IMR-90 (cell line): ENCODE data around the gene HEPACAM. TPM values are rescaled to one million over a fixed set of nuclear protein-coding genes. Genes with fewer than 3 reads are reported as not detected.

ENCODE experiments used
- ATAC-seq: fragments of 200-7000 bp; cut with Tn5 transposase; 2 replicates; pipeline ENCODE4 v1.9.1; 2020; ENCODE audit warnings: low read depth, mild to moderate bottlenecking, moderate library complexity
- BruUV-seq: library from RNA; stranded (reverse); fragments of 400-500 nt; replicated peaks from 2 replicates; lab custom pipeline; 2021; lab: Mats Ljungman, UMichigan
- CTCF ChIA-PET: fragments of 300-600 bp; formaldehyde crosslinking; extraction: SDS; loops from one replicate; lab custom pipeline; 2021; ENCODE audit warnings: antibody characterized with exemption; lab: Yijun Ruan, JAX
- POLR2A ChIA-PET: fragments of 300-600 bp; sonication (Branson Sonifier 250); formaldehyde crosslinking; loops from one replicate; lab custom pipeline; 2022; ENCODE audit warnings: antibody characterized with exemption; ENCODE audit not compliant: unreplicated experiment; lab: Charles Lee
- DNase-seq: peaks from one replicate; pipeline ENCODE4 v3.0.0; 2013
- H2AFZ ChIP-seq: replicated peaks from 2 replicates; pipeline ENCODE3; 2013; ENCODE audit warnings: low read length, mild to moderate bottlenecking; ENCODE audit not compliant: poor library complexity
- H2AK5ac ChIP-seq: 2 replicates; pipeline ENCODE4 v1.6.1; 2013; ENCODE audit warnings: low read depth, low read length, inconsistent platforms
- H2AK9ac ChIP-seq: replicated peaks from 2 replicates; pipeline ENCODE3; 2013; ENCODE audit warnings: mild to moderate bottlenecking, low read depth, low read length, moderate library complexity; ENCODE audit not compliant: poor library complexity
- H2BK120ac ChIP-seq: 2 replicates; pipeline ENCODE4 v1.6.1; 2013; ENCODE audit warnings: low read depth, low read length, inconsistent platforms
- H2BK15ac ChIP-seq: 3 replicates; pipeline ENCODE4 v1.6.1; 2013; ENCODE audit warnings: low read depth, low read length, inconsistent platforms
- H2BK20ac ChIP-seq: 2 replicates; pipeline ENCODE4 v1.6.1; 2013; ENCODE audit warnings: low read depth, mild to moderate bottlenecking, inconsistent platforms, low read length, moderate library complexity
- H2BK5ac ChIP-seq: 2 replicates; pipeline ENCODE4 v1.6.1; 2013; ENCODE audit warnings: mild to moderate bottlenecking, low read depth, low read length, inconsistent platforms; ENCODE audit not compliant: poor library complexity, severe bottlenecking
- H3K14ac ChIP-seq: replicated peaks from 2 replicates; pipeline ENCODE4 v1.6.1; 2013; ENCODE audit warnings: low read depth, low read length, inconsistent platforms
- H3K18ac ChIP-seq: 2 replicates; pipeline ENCODE4 v1.6.1; 2013; ENCODE audit warnings: low read depth, low read length, control low read depth
- H3K23ac ChIP-seq: 2 replicates; pipeline ENCODE4 v1.6.1; 2013; ENCODE audit warnings: low read depth, low read length, inconsistent platforms
- H3K27ac ChIP-seq: 2 replicates; pipeline ENCODE4 v1.5.1; 2013; ENCODE audit warnings: mild to moderate bottlenecking, control low read depth, low read length; ENCODE audit not compliant: insufficient read depth
- H3K27me3 ChIP-seq: 2 replicates; pipeline ENCODE4 v1.6.1; 2013; ENCODE audit warnings: low read length; ENCODE audit not compliant: control insufficient read depth, insufficient read depth
- H3K36me3 ChIP-seq: 2 replicates; pipeline ENCODE4 v1.6.1; 2013; ENCODE audit warnings: low read length, mixed read lengths; ENCODE audit not compliant: control insufficient read depth, insufficient read depth
- H3K4ac ChIP-seq: 2 replicates; pipeline ENCODE4 v1.6.1; 2013; ENCODE audit warnings: low read depth, low read length, inconsistent platforms
- H3K4me1 ChIP-seq: 2 replicates; pipeline ENCODE4 v1.6.1; 2013; ENCODE audit warnings: low read length, mixed read lengths; ENCODE audit not compliant: control insufficient read depth, insufficient read depth
- H3K4me2 ChIP-seq: 2 replicates; pipeline ENCODE4 v1.6.1; 2013; ENCODE audit warnings: low read depth, mild to moderate bottlenecking, control low read depth, low read length, moderate library complexity
- H3K4me3 ChIP-seq: 2 replicates; pipeline ENCODE4 v1.5.1; 2013; ENCODE audit warnings: low read depth, mild to moderate bottlenecking, control low read depth, low read length, moderate library complexity; ENCODE audit not compliant: insufficient read depth
- H3K56ac ChIP-seq: 2 replicates; pipeline ENCODE4 v1.6.1; 2013; ENCODE audit warnings: low read length, inconsistent platforms; ENCODE audit not compliant: insufficient read depth; ENCODE audit errors: extremely low read depth
- H3K79me1 ChIP-seq, 2 experiments: 2 replicates each; pipeline ENCODE4 v1.6.1; 2013; ENCODE audit warnings: low read length in 2 of 2, inconsistent platforms in 1 of 2, low read depth in 1 of 2
- H3K9ac ChIP-seq: 2 replicates; pipeline ENCODE4 v1.6.1; 2013; ENCODE audit warnings: low read depth, low read length, control low read depth
- H3K9me1 ChIP-seq: 2 replicates; pipeline ENCODE4 v1.6.1; 2013; ENCODE audit warnings: low read length, inconsistent platforms; ENCODE audit not compliant: insufficient read depth
- H3K9me3 ChIP-seq: 2 replicates; pipeline ENCODE4 v1.6.1; 2013; ENCODE audit warnings: low read length; ENCODE audit not compliant: control insufficient read depth, insufficient read depth
- H4K20me1 ChIP-seq: 2 replicates; pipeline ENCODE4 v1.6.1; 2013; ENCODE audit warnings: low read length, inconsistent platforms; ENCODE audit not compliant: insufficient read depth
- H4K5ac ChIP-seq: 2 replicates; pipeline ENCODE4 v1.6.1; 2013; ENCODE audit warnings: mild to moderate bottlenecking, low read depth, low read length, control low read depth
- H4K8ac ChIP-seq, 2 experiments: 2 replicates each; pipeline ENCODE4 v1.6.1; 2013; ENCODE audit warnings: low read depth in 2 of 2, low read length in 2 of 2, control low read depth in 1 of 2, inconsistent platforms in 1 of 2
- H4K91ac ChIP-seq: 2 replicates; pipeline ENCODE4 v1.6.1; 2013; ENCODE audit warnings: low read depth, low read length, inconsistent platforms; ENCODE audit not compliant: insufficient read depth
- BHLHE40 ChIP-seq: fragments of 150-350 bp; IDR thresholded peaks from 2 replicates; pipeline ENCODE4 v1.6.1; 2016; ENCODE audit warnings: mild to moderate bottlenecking, low read depth, low read length
- CEBPB ChIP-seq: IDR thresholded peaks from 2 replicates; pipeline ENCODE4 v1.6.1; 2012; ENCODE audit warnings: low read depth, low read length, improper control_type of control experiment
- FOS ChIP-seq: fragments of 150-350 bp; IDR thresholded peaks from 2 replicates; pipeline ENCODE4 v1.6.1; 2016; ENCODE audit warnings: low read depth, low read length
- WGBS, 2 experiments: methylation state at CpG; one replicate each; pipeline versions ENCODE4 v1.1.5 to v1.1.7; 2013; ENCODE audit warnings: missing lambda C conversion rate in 2 of 2; ENCODE audit not compliant: insufficient read length in 1 of 2; ENCODE audit errors: extremely low coverage in 2 of 2; 5-methylcytosine and 5-hydroxymethylcytosine counted together
- dilution Hi-C: fragments of 300-500 bp; cut with HindIII; formaldehyde crosslinking; loops from one replicate; pipeline ENCODE4 v1.14.3; 2018; ENCODE audit warnings: low sequenced_read_pairs; ENCODE audit not compliant: unreplicated experiment
- in situ Hi-C: fragments of 300-500 bp; cut with MboI; formaldehyde crosslinking; loops from 3 replicates; pipeline ENCODE4 v1.14.3; 2019; ENCODE audit warnings: low sequenced_read_pairs, inconsistent platforms, mixed read lengths
- intact Hi-C: fragments of 100-400 bp; cut with micrococcal nuclease; formaldehyde crosslinking; loops from 2 replicates; pipeline ENCODE4 v1.10.0; 2022
- polyA plus RNA-seq, 3 experiments: library from polyadenylated mRNA; depleted of rRNA; stranded (reverse); fragments of >200 nt; gene quantifications; 2 replicates each; pipeline ENCODE4 v1.2.3, GENCODE V29; 2012; ENCODE audit warnings: low replicate concordance in 1 of 3
- total RNA-seq: library from RNA; depleted of rRNA; stranded (reverse); fragments of >200 nt; gene quantifications from 2 replicates; pipeline ENCODE4 v1.2.3, GENCODE V29; 2012
- TF ChIP-seq, protein P1 (sequence below): fragments of 150-350 bp; IDR thresholded peaks from 2 replicates; pipeline ENCODE4 v1.6.1; 2017; ENCODE audit warnings: mild to moderate bottlenecking, antibody characterized with exemption, low read length, low read depth

The HEPACAM gene
- total and polyA plus RNA-seq, 2 of the 4 experiments (the other 2 are of a cell fraction), result 0.09 to 0.18 TPM

DNA sequence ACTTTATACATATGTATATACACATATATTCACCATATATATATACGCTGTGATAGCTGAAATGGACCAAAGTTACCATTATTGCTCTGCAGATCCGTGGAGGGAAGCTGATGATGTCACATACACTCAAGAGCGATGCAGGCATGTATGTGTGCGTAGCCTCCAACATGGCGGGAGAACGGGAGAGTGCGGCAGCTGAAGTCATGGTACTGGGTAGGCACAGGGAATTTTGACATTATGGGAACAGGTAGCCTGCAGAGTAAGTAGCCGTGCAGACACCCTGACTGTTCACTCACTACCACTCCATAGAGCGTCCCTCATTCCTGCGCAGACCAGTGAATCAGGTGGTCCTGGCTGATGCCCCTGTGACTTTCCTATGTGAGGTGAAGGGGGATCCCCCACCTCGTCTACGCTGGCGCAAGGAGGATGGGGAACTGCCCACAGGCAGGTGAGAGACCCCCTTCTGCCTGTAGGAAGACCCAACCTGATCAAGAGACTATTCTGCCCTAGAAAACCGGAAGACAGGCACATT is 65.9 kb downstream of the HEPACAM start:
- H3K14ac ChIP-seq, result no peak overlapping the region
- no TSS peak for BruUV-seq
- H2BK15ac ChIP-seq, result no peak overlapping the region
- WGBS, 2 experiments, result 60% methylated on average over 3 of the region's 14 CpGs; no CpG with 5 or more reads in 1 of the 2 experiments
- no peak overlapping the region for H3K4me2 ChIP-seq
- H2BK5ac ChIP-seq, result no peak overlapping the region
- ChIA-PET POLR2A (no interaction called here), CTCF (no interaction called here)
- no peak overlapping the region for H4K8ac ChIP-seq
- H3K23ac ChIP-seq, result no peak overlapping the region
- H3K4me3 ChIP-seq, result no peak overlapping the region
- TF ChIP-seq FOS, result no peak
- TF ChIP-seq, protein P1, sequence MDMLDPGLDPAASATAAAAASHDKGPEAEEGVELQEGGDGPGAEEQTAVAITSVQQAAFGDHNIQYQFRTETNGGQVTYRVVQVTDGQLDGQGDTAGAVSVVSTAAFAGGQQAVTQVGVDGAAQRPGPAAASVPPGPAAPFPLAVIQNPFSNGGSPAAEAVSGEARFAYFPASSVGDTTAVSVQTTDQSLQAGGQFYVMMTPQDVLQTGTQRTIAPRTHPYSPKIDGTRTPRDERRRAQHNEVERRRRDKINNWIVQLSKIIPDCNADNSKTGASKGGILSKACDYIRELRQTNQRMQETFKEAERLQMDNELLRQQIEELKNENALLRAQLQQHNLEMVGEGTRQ, result no peak
- TF ChIP-seq CEBPB, result no peak
- no peak for TF ChIP-seq BHLHE40
- H3K4ac ChIP-seq, result no peak overlapping the region
- no peak overlapping the region for H3K9ac ChIP-seq
- dilution Hi-C loops (no loop called here), in situ Hi-C loops (no loop called here), intact Hi-C loops (loop anchor here (10.0 kb wide), 3 partner anchors 465 to 795 kb away; no protein-coding TSS in a partner anchor)
- peaks cover 2% of the 10 kb centered on the region for H3K4me1 ChIP-seq
- ATAC-seq (no peak), DNase-seq (no peak)
- H3K18ac ChIP-seq, result no peak overlapping the region
- H2BK120ac ChIP-seq, result no peak overlapping the region
- H2AFZ ChIP-seq, result no peak overlapping the region
- no peaks in the 10 kb centered on the region; the same call in 1 of the 2 replicates for H3K9me3 ChIP-seq
- H2AK9ac ChIP-seq, result no peak overlapping the region
- H3K79me1 ChIP-seq, result no peaks in the 10 kb centered on the region
- H3K27me3 ChIP-seq, result peaks cover 82% of the 10 kb centered on the region
- H4K20me1 ChIP-seq, result 0 out of 2 replicates have a peak, but pooled peaks cover 4% of the 10 kb centered on the region
- no peak overlapping the region for H3K27ac ChIP-seq
- no peak overlapping the region for H4K91ac ChIP-seq
- no peaks in the 10 kb centered on the region; the same call in 1 of the 2 replicates for H3K9me1 ChIP-seq
- H3K56ac ChIP-seq, result no peak overlapping the region
- H4K5ac ChIP-seq, result no peak overlapping the region
- no peaks in the 10 kb centered on the region for H3K36me3 ChIP-seq
- H2AK5ac ChIP-seq, result no peak overlapping the region
- H2BK20ac ChIP-seq, result no peak overlapping the region
